Panc1 (cell line): ENCODE results near the gene STYXL1. TPM values are rescaled to one million over a fixed set of nuclear protein-coding genes. Genes with fewer than 3 reads are reported as not detected.

ENCODE experiments used
- ATAC-seq: fragments of 200-7000 bp; cut with Tn5 transposase; 2 replicates; pipeline ENCODE4 v1.9.1; 2020; ENCODE audit warnings: mild to moderate bottlenecking, moderate library complexity
- BruUV-seq: library from RNA; stranded (reverse); fragments of 400-500 nt; replicated peaks from 2 replicates; lab custom pipeline; 2021; lab: Mats Ljungman, UMichigan
- CTCF ChIA-PET: fragments of 300-600 bp; sonication (Branson Sonifier 250); formaldehyde crosslinking; loops from one replicate; lab custom pipeline; 2022; ENCODE audit warnings: antibody characterized with exemption; lab: Charles Lee
- POLR2A ChIA-PET: fragments of 300-600 bp; sonication (Branson Sonifier 250); formaldehyde crosslinking; loops from one replicate; lab custom pipeline; 2022; ENCODE audit warnings: antibody characterized with exemption; lab: Charles Lee
- DNase-seq: peaks from one replicate; pipeline ENCODE4 v3.0.0-alpha.2; 2010; ENCODE audit warnings: low read depth, low spot score
- H3K27ac ChIP-seq: 2 replicates; pipeline ENCODE4 v1.5.1; 2011; ENCODE audit warnings: mild to moderate bottlenecking, low read length, inconsistent platforms
- H3K27me3 ChIP-seq: fragments of 200-500 bp; sonication (Bioruptor generic); 2 replicates; pipeline ENCODE4 v1.6.0; 2014; ENCODE audit warnings: low read length, inconsistent platforms; ENCODE audit not compliant: control insufficient read depth, insufficient read depth
- H3K36me3 ChIP-seq: fragments of 200-500 bp; sonication (Bioruptor generic); 2 replicates; pipeline ENCODE4 v1.5.1; 2014; ENCODE audit warnings: inconsistent platforms, mild to moderate bottlenecking, low read length, moderate library complexity; ENCODE audit not compliant: control insufficient read depth, insufficient read depth
- H3K4me1 ChIP-seq: 2 replicates; pipeline ENCODE4 v1.5.1; 2011; ENCODE audit warnings: inconsistent platforms, mild to moderate bottlenecking, low read length, moderate library complexity; ENCODE audit not compliant: control insufficient read depth, insufficient read depth
- H3K4me3 ChIP-seq, 2 experiments: 2 replicates each; pipeline ENCODE4 v1.5.1; 2011 to 2012; ENCODE audit warnings: low read depth in 2 of 2, low read length in 2 of 2, mild to moderate bottlenecking in 2 of 2, inconsistent platforms in 1 of 2, moderate library complexity in 1 of 2
- H3K9me3 ChIP-seq: fragments of 200-500 bp; sonication (Bioruptor generic); 2 replicates; pipeline ENCODE4 v1.5.1; 2014; ENCODE audit warnings: low read depth, mild to moderate bottlenecking, inconsistent platforms, low read length, moderate library complexity; ENCODE audit not compliant: control insufficient read depth, insufficient read depth
- CTCF ChIP-seq: fragments of 450-650 bp; IDR thresholded peaks from 2 replicates; pipeline ENCODE4 v1.5.1; 2017; ENCODE audit warnings: mild to moderate bottlenecking
- POLR2AphosphoS5 ChIP-seq: IDR thresholded peaks from 2 replicates; pipeline ENCODE4 v1.6.1; 2012; ENCODE audit warnings: mild to moderate bottlenecking, low read depth, low read length, moderate library complexity
- SIN3A ChIP-seq: IDR thresholded peaks from 2 replicates; pipeline ENCODE4 v1.6.1; 2012; ENCODE audit warnings: low read depth, mild to moderate bottlenecking, low read length, moderate library complexity, borderline replicate concordance; ENCODE audit not compliant: insufficient read depth
- TCF7L2 ChIP-seq: IDR thresholded peaks from 2 replicates; pipeline ENCODE4 v1.6.1; 2011; ENCODE audit warnings: mild to moderate bottlenecking, low read depth, low read length, inconsistent platforms
- in situ Hi-C: cut with HindIII; loops from 2 replicates; pipeline ENCODE4 v1.10.0; 2016; ENCODE audit warnings: low sequenced_read_pairs, low pct_unique_long_range_greater_than_20kb
- intact Hi-C: fragments of 100-400 bp; cut with micrococcal nuclease; formaldehyde crosslinking; loops from one replicate; pipeline ENCODE4 v1.10.0; 2022; ENCODE audit not compliant: unreplicated experiment
- total RNA-seq: library from RNA; stranded (reverse); gene quantifications from one replicate; pipeline ENCODE4 v1.2.1, GENCODE V29; 2021; ENCODE audit not compliant: unreplicated experiment
- TF ChIP-seq, protein P1 (sequence below), 2 experiments: IDR thresholded peaks; 2 replicates each; pipeline ENCODE4 v1.6.1; 2011 to 2012; ENCODE audit warnings: low read depth in 2 of 2, control low read depth in 1 of 2, low read length in 1 of 2, mild to moderate bottlenecking in 1 of 2, moderate library complexity in 1 of 2; ENCODE audit not compliant: insufficient read depth in 1 of 2

STYXL1 gene
- total RNA-seq, 1 experiment from 2014 or later: 57.6 TPM

DNA sequence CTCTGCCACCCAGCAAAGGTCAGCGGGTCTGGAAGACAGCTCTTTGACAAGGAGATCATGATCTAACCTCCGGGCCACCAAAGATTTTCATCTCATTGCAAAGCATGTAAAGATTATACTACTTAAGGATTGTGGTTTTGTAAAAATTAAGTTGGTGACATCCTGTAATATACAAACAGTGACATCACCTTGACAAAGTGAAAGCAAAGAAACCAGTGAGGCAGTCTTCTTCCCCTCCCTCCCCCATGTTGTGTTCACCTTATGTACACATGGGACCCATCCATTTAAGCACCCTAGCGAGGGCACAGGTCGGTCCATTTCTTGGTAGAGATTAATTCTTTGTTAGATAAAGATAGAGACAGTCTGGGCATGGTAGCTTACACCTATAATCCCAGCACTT, 4.0 kb upstream of the STYXL1 start:
- in situ Hi-C loops: no loop called here
- Histone ChIP-seq H3K4me3 (no peak overlapping the region), H3K27ac (no peak overlapping the region), H3K36me3 (peaks cover 5% of the 10 kb centered on the region; the same call in 1 of the 2 replicates), H3K27me3 (no peaks in the 10 kb centered on the region), H3K4me1 (peaks cover 16% of the 10 kb centered on the region; the same call in 1 of the 2 replicates), H3K9me3 (no peaks in the 10 kb centered on the region)
- ATAC-seq (no peak), DNase-seq (no peak)
- TF ChIP-seq POLR2AphosphoS5: no peak
- POLR2A ChIA-PET: no interaction called here
- intact Hi-C loops: no loop called here
- CTCF ChIA-PET: no interaction called here
- no TSS peak for BruUV-seq

GRCh38 chr7:76050545-76050944, 2.7 kb upstream of the STYXL1 start:
- no TSS peak for BruUV-seq
- intact Hi-C loops: no loop called here

More at GRCh38 chr7:76050545-76050944, 2.7 kb upstream of the STYXL1 start:
- TF ChIP-seq, protein P1, sequence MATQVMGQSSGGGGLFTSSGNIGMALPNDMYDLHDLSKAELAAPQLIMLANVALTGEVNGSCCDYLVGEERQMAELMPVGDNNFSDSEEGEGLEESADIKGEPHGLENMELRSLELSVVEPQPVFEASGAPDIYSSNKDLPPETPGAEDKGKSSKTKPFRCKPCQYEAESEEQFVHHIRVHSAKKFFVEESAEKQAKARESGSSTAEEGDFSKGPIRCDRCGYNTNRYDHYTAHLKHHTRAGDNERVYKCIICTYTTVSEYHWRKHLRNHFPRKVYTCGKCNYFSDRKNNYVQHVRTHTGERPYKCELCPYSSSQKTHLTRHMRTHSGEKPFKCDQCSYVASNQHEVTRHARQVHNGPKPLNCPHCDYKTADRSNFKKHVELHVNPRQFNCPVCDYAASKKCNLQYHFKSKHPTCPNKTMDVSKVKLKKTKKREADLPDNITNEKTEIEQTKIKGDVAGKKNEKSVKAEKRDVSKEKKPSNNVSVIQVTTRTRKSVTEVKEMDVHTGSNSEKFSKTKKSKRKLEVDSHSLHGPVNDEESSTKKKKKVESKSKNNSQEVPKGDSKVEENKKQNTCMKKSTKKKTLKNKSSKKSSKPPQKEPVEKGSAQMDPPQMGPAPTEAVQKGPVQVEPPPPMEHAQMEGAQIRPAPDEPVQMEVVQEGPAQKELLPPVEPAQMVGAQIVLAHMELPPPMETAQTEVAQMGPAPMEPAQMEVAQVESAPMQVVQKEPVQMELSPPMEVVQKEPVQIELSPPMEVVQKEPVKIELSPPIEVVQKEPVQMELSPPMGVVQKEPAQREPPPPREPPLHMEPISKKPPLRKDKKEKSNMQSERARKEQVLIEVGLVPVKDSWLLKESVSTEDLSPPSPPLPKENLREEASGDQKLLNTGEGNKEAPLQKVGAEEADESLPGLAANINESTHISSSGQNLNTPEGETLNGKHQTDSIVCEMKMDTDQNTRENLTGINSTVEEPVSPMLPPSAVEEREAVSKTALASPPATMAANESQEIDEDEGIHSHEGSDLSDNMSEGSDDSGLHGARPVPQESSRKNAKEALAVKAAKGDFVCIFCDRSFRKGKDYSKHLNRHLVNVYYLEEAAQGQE (IDR thresholded peaks at IDR 0.05; ENCODE audit: insufficient read depth in 1 of 2, low read depth in 2 of 2, low read length in 1 of 2): no peak
- no peak for TF ChIP-seq CTCF
- no peak for TF ChIP-seq TCF7L2
- no peak for TF ChIP-seq POLR2AphosphoS5
- no peak for TF ChIP-seq SIN3A
- no peak overlapping the region for H3K27ac ChIP-seq
- no peaks in the 10 kb centered on the region for H3K9me3 ChIP-seq
- peaks cover 19% of the 10 kb centered on the region for H3K4me1 ChIP-seq
- H3K4me3 ChIP-seq: no peak overlapping the region
- CTCF ChIA-PET: no interaction called here
- in situ Hi-C loops: no loop called here
- POLR2A ChIA-PET: no interaction called here
- no peak for ATAC-seq
- no peaks in the 10 kb centered on the region for H3K27me3 ChIP-seq
- H3K36me3 ChIP-seq: peaks cover 5% of the 10 kb centered on the region; the same call in 1 of the 2 replicates
- no peak for DNase-seq
